ENCODE measurements around the gene MBD5.
A peak's percentile ranks its signal among the peaks of the same experiment; 100 is the strongest.

MBD5 gene

DNA sequence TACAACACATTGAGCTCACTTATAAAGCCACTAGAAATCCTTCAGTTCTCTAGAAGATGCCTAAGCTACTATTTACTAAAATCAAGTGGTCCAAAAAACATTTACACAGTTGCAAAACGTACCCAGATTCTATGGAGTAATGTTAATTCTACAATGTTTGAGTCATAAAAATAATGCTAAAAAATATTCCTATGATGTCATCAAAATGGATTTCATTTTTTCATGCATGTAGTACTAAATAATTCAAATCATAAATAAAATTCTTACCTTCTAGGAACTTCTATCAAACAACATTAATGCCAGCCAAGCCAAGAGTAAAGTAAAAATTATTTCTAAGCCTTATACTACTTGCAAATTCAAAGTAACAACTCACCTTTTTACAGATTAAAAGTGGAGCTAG is 454.7 kb downstream of the MBD5 start:
- no peak for DNase-seq (ENCODE audit: low spot score)

DNA sequence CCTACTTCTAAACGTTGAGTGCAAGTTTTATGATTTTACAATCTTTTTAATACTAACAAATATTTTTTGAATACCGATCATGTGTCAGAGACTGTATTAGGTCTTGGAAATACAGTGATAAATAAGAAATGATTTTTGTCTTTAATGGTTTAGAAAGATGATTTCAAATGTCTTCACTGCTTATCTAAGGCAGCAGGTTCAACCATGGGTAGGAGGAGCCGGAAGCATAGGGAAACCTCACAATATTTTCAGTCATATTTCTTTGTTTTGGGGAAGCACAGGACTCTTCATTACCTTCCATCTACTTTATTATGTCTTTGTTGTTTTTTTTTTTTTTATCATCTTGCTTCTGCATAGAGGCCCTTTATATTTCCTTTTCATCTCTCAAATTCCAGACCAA is 458.5 kb downstream of the MBD5 start:
- no peak for DNase-seq (ENCODE audit: low spot score)

DNA sequence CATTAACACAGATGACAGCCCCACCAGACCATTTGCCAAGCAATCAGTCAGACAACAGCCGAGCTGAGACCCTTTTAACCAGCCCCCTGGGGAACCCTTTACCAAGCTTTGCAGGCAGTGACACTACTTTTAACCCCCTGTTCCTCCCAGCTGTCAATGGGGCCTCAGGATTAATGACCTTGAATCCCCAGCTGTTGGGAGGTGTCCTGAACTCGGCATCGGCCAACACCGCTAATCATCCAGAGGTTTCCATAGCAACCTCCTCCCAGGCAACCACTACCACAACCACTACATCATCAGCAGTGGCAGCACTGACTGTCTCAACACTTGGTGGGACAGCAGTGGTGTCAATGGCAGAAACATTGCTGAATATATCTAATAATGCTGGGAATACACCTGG is 462.8 kb downstream of the MBD5 start:
- no peak for DNase-seq (ENCODE audit: low spot score)

DNA sequence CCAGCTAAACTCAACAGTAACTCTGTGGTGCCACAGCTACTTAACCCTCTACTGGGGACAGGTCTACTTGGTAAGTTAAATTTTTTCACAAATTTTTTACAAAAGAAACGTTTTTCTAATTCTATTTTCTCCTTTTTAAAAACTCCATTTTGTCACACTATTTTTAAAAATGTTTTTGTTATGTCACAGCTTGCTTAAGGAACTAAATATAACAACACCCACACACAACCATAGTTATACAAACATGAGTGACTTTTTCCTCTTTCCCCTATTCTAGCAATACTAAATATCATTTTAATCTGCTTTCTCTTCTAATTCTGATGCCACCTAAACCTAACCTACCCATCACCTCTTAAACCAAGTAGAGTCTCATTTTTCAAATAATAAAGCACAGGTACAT is 463.2 kb downstream of the MBD5 start:
- DNase-seq (ENCODE audit: low spot score), result no peak

DNA sequence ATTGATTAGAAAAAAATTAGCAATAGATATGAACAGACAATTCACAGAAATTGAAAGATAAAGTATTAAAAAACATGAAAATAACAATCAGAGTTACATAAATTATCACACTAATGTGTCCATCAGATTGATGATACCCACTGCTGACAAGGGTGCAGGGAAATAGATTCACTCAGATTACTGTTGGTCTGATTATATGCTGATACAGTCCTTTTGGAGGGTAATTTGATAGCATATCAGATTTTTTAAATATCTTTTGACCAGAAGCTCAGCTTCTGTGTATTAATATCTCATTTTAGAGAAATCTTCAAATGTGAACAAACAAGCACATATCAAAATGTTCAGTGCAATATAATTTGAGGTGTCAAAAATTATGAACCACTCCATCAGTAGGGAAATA is 465.8 kb downstream of the MBD5 start:
- no peak for DNase-seq (ENCODE audit: low spot score)

DNA sequence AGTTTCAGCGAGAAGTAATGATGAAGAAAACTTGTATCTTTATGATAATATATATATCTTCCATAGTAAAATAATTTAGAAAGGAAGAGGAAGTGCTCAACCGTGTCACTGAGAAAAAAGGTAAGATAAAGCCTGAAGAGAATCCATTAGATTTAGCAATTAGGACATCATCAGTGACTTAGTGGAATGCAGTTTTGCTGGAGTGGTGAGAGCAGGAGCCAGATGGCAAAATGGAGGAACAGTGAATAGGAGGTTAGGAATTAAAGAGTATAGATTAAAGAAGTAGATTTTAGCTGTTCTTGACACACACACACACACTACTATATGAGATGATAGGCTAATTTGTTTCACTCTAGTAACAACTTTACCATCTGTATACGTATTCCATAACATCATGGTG is 466.5 kb downstream of the MBD5 start:
- no peak for DNase-seq (ENCODE audit: low spot score)

DNA sequence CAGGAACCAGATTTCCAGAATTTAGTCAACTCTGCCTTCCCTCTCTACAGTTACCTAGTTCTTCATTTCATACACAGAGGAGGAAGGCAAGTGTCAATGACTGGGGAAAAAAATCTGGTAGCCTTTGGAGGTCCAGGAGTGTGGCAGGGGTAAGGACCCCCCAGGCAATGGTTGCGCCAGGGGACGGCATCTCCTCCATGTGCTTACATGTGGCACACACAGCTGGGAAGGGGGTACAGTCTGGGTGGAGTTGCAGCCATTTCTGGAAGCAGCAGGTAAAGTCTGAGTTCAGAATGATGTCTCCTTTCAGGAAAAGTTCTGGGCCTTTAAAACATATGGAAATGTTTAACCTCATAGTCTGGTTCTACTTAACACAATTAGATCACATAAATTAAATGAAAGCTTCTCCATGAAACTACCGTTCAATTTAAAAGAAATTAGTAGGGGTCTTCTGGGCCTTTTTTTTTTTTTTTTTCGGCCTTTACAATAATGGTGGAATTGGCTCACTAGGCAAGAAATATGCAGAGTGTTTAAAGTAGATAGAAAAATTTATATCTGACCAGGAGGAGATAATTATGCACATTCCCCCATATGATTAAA is 470.0 kb downstream of the MBD5 start:
- DNase-seq (ENCODE audit: low spot score), result no peak

DNA sequence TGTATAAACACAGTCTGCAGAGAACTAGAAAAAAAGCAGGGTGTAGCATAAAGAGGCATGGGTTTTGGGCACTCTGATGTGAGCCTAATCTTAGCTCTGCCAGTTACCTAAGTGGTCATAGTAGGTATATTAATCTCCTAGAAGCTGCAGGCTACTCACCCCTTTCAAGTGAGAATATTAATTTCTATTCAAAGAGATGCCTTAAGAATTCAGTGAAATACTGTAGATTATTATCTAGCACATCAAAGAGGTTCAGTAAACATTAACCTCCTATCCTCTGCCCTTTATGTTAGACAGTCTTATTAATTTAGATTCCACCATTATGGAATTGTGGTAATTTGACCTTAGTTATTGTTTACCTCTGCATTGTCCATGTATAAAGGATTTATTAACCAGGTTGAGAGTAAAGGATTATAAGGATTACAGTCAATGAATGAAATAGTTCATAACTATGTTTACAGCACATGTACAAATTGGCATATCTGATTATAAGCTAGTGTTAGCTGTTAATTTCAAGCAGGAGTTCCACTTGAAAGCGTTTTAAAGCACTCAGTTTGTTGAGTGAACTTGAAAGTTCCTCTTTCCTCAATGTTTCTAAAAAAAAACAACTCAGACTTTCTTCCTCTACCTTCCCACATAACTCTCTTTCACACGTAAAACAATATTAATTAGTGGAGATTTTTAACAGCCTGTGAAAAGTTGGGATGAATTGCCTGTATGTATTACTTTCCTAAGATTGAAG is 473.1 kb downstream of the MBD5 start:
- no peak for DNase-seq (ENCODE audit: low spot score)

DNA sequence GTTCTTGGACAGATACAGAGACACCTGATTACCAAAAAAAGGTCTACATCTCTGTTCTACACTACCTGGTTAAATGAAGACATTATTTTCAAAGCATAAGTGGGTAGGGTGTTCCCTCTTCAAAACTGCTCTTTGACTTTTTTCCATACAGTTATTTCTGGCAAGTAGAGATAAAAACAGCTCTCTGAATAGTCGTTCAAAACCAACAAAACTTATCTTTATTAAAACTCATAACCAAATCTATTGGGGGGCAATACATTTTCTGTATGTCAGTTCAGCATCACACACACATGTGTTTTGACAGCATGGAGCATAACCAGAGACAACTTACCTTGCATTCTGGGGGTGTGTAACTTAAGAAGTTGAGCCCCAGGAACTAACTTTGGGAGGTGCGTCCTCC is 474.7 kb downstream of the MBD5 start:
- DNase-seq (ENCODE audit: low spot score), result no peak

DNA sequence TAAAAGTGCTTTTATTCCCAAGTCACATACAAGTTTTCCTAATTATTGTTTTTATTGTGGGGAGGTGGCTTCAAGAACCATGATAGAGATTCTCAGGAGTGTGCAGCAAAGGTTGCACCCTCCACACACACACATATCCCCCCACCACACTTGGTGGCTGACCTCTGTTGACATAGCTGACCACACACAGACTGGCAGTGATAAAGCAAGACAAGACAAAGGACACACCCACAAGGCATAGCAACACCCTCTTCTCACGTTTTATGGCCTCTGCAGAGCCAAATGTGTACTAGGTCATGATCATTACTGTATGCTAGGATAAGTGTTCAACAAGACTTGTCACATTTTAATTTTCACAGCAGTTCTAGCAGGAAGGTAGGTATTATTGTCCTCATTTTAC is 480.7 kb downstream of the MBD5 start:
- no peak for DNase-seq (ENCODE audit: low spot score)

DNA sequence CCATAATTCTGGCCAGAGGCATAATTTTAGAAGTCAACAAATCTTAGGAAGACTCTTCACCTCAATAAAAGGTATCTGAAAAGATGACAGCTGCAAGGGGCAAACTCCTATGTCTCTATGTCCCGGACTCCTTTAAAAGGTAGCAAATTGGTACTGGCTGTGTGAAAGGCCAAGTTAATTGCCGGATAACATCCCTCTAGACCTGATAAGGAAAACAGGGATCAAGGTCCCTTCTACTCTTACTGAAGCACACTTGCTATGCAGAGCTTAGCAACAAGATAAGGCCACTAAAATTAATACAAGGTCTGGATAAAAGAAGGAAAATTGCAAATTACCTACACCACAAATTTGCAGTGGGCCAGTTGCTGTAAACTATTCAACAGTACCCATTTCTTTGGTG is 482.6 kb downstream of the MBD5 start:
- DNase-seq (ENCODE audit: low spot score), result no peak

DNA sequence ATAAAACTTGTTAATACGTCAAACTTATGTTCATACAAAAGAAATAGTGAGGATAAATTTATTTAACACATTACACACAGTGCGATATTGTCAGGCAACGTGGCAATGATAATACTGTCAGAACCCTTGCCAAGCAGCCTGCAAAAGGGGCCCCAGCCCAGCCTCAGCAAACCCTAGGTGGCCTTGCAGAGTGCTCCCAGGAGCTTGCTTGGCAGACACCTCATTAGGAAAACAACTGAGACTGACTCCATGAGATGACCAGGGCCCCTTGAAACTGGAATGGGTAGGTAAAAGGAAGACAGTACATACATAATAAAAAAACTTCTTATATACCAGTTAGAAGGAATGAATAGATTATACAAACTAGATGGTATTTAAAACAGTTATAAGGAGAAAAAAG is 487.1 kb downstream of the MBD5 start:
- DNase-seq (ENCODE audit: low spot score), result no peak

DNA sequence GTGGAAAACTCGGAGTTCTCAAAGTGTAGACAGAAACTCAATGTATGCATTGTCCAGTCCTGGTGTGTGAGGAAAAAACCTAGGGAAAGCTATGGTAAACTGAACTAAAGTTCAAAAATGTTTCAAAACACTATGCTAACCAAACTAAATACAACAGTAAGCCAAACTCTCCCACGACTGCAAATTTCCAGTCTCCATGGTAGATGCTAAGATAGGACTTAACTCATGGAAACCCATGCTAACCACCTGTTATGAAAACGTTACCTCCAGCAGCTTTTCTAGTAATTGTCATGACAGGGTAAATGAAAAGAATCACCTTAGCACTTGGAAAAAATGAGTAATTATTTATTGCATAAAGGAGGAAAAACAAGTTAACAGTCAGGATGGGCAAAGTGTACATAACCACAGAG is 488.0 kb downstream of the MBD5 start:
- no peak for DNase-seq (ENCODE audit: low spot score)

DNA sequence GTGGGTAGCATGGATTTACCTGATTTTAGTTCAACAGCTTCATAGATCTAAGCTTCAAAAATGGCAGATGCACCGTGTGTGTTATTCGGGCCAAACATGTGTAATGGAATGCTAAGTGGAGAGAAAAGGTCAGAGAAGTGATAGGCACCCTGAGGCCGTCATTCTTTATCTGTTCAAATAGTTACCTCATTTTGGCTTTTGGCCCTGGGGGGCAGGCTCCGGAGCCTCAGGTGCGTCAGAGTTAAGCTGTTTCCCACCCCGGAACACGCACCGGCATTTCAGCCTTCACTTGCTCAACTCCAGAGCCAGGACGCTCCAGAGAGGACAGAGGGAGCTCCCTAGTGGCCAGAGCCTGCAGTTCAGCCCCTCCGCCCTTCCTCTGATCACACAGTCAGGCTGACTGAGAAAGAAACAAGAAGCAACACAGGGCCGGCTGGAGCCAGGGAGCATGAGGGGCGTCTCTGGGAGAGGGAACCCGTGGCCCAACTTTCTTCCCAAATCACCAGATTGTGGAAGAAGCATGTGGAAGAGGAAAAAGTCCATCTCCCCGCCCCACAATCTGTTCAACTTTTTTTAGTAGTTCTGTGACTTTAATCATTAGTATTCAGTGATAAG is 488.5 kb downstream of the MBD5 start:
- peak; percentile 74 for DNase-seq (ENCODE audit: low spot score)

DNA sequence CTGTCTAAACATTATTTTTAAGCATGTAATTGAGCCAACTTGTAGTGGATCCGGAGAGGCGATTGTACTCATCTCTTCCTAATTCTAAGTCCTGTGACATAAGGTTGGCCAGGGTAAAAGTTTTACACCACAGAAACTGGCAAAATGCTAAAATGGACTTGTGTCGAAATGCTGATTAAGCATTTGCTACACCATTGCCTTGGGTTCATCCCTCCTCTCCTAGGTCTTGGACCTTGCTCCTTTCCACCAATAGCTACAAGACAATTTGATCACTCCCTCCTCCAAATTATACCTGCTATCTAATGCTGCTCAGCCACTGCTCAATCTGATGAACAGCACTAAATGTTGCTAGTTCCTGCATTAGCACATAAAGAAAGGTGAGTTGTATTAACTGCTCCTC is 491.0 kb downstream of the MBD5 start:
- DNase-seq (ENCODE audit: low spot score), result no peak

DNA sequence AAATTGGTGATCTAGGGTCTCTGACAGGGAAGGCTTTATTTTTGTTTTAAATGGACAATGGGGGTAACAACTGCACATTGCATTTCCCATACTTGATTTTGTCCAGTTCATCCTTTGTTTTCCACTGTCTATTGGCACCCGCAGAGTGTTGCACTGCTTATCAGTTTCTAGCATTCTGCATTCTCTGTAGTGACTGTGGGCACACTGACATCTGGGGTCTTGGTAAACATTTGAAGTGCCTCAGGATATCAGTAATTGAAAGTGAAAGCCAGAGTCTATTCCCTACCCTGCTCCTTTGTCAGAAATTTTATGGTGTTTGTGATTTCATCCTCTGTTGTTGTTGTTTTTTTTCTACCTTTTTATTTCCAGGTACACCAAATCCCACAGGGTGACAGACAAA is 491.6 kb downstream of the MBD5 start:
- DNase-seq (ENCODE audit: low spot score), result no peak

DNA sequence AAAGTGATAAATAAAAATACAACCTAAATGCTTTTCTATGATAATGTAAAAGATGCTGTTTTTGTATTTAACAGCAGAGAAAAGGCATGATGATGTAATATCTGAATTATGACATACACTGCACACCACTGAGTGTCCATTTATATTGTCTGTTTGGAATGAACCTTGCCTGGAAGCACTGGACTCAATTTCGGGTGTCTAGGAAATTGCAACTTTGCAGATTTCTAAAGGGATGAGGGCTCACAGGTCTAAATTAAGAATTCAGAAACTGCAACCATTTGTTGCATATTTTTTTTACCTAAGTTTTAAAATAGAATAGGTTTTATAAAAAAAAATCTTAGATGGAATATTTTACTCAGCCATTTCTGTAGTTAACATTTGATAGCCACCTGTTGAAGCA is 492.5 kb downstream of the MBD5 start:
- DNase-seq (ENCODE audit: low spot score), result no peak

DNA sequence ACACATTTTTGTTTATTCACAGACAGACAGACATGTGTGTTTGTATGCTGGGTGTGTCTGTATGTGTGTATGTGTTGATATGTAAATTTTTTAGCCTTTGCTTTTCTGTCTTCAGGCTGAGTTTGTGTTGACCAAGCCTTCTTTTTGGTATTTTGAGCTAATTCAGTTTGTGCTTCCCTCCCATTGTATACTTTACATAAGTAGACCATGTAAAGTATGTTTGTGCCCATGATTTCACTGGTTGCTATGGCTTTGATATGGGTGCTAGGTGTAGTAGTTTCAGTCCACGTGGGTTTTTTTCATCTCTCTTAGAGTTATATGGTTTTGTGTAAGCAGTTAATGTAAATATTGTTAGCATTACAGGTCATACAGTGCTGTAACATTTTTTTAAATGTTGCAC is 494.2 kb downstream of the MBD5 start:
- no peak for DNase-seq (ENCODE audit: low spot score)

DNA sequence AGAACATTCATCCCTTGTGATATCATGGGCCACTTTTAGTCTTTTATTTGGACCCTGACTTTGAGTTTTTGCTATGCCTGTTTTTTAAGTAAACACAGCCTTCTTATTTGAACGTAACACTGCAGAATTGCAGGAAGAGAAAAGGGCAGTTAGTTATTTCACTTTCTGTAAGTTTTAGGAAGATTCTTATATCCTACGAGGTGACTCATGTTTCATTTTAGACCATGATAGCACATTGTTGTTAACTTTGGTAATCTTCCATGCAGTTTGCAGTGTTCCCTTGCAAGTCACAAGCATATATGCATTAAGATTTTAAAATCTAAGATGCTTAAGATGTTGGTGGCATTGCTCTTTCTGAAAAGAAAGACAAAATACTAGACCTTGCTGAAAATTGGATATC is 495.1 kb downstream of the MBD5 start:
- no peak for DNase-seq (ENCODE audit: low spot score)

DNA sequence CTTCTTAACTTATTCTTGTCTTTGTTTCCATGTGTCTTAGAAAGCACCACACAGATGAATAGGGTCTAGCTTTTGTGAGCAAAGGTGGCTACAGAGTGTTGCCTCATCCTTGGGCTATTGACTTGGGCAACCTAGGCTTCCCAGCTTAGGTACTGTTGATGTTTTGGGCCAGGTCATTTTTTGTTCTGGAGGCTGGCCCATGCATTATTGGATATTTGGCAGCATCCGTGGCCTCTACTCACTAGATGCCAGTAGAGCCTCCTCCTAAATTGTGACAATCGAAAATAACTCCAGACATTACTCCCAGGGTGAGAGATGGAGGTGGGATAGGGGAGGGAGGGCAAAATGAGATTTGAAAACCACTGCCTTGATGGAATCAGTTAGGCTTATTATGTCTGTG is 496.4 kb downstream of the MBD5 start:
- peak; percentile 56 for DNase-seq (ENCODE audit: low spot score)

DNA sequence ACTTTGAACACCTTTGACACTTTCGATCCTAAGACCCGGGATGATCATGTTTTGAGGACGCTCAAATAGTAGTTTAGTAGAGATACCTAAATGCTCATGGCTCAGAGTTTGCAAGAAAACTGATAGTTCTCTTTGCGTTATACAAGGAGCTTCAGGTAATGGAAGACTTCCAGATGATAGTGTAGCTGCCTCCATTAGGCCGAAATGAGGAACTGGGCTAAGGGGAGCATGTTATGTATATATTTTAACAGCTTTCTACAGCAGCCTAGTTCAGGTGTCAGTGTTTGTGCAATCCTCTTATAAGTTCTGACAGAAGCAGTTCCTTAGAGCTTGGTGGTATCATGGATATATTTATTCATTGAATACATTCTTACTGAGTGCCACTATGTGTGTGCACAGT is 496.9 kb downstream of the MBD5 start:
- DNase-seq (ENCODE audit: low spot score), result no peak

DNA sequence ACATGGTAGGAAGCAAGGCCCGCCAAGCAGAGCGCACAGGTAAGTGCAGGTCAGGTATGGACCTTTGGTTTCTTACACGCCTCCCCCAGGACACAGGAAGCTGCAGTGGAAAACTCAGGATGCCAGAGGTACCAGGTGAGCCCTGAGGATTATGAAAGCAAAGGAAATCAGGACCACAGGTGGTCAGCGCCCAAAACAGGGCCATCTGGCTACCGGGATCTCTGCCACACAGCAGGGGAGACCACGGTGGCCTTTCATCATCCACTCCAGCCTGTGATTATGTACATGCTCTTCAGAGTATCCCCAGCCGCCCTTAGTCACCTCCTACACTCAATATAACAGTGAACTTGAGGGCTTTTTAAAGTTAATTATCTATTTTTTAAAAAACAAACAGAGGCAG is 498.1 kb downstream of the MBD5 start:
- peak; percentile 84 for DNase-seq (ENCODE audit: low spot score)

DNA sequence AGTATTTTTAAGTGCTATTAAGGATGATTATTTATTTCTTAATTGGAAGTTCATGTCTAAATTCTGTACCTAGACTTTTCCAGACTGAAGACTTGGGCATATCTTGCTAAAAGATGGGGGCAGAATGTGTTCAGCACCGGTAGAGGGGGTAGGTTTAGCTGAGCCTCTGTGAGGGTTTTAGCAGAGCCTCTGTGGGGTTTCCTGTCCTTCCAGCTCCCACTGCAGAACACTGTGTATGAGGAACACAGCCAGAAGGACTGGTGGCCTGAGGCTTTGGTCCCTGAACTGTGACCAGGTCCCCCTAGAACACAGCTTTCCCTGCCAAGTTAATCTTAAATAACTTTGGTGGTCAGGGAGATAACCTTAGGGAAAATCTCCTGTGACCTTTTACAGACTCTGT is 500.3 kb downstream of the MBD5 start:
- DNase-seq (ENCODE audit: low spot score), result peak; percentile 29

DNA sequence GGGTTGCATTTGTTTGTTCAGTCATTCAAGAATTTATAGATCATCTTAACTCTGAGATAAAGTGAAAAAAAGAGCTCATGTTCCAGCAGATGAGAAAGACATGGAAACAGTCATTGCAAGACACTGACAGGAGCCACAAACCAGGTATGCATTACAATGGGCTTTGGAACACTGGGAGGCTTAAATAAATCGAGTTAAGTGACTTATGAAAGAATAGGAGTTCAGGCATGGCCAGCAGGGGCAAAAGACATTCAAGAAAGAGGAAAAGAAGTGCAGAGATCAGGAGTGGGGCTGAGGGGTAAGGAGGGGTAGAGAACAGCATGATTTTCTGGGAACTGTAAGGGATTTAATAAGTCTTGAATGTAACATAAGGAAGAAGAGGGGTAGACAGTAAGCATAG is 502.4 kb downstream of the MBD5 start:
- no peak for DNase-seq (ENCODE audit: low spot score)
